ENCODE results near the gene STAM. TPM values are rescaled to one million over a fixed set of nuclear protein-coding genes. Genes with fewer than 3 reads are reported as not detected.
"Not testable (repeated sequence)": the region's sequence is repeated elsewhere in the genome, so short reads cannot be mapped to it uniquely, and the experiment has no call there.

The STAM gene
- total RNA-seq, 1 donor from 2014 or later, result 29.6 TPM

- Histone ChIP-seq H3K4me3 (ENCODE audit: low read depth, low read length) (no peak overlapping the region), H3K36me3 (ENCODE audit: control insufficient read depth, insufficient read depth, low read length) (no peaks in the 10 kb centered on the region), H3K27me3 (ENCODE audit: control insufficient read depth, insufficient read depth, low read length) (no peaks in the 10 kb centered on the region)
- DNase-seq (ENCODE audit: low read depth), result no peak
- TF ChIP-seq, protein P1, sequence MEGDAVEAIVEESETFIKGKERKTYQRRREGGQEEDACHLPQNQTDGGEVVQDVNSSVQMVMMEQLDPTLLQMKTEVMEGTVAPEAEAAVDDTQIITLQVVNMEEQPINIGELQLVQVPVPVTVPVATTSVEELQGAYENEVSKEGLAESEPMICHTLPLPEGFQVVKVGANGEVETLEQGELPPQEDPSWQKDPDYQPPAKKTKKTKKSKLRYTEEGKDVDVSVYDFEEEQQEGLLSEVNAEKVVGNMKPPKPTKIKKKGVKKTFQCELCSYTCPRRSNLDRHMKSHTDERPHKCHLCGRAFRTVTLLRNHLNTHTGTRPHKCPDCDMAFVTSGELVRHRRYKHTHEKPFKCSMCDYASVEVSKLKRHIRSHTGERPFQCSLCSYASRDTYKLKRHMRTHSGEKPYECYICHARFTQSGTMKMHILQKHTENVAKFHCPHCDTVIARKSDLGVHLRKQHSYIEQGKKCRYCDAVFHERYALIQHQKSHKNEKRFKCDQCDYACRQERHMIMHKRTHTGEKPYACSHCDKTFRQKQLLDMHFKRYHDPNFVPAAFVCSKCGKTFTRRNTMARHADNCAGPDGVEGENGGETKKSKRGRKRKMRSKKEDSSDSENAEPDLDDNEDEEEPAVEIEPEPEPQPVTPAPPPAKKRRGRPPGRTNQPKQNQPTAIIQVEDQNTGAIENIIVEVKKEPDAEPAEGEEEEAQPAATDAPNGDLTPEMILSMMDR (IDR thresholded peaks at IDR 0.05; ENCODE audit: insufficient read depth, low read length, poor library complexity, severe bottlenecking), result no peak
Measured at GRCh38 chr10:17709492-17709891, 65.5 kb downstream of the STAM start.

DNA sequence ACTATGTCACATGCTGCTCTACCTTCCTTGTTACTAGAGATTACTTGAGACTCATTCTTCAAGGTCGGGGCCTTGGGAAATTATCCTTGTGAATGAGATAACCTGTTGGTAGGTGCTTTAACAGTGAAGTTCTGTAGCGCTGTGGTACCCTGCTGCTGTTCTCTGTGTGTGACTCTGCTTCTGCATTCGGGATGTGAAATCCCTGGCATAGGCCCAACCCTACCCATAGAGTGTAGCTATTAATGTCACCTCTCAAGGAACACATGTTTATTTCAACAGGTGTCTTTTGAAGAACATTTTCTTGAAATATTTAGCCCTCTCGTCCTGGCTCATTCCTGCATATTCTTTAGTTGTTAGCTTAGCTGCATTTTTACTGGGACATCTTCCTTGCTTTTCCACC, 66.2 kb downstream of the STAM start:
- Histone ChIP-seq H3K4me3 (ENCODE audit: low read depth, low read length) (no peak overlapping the region), H3K27me3 (ENCODE audit: control insufficient read depth, insufficient read depth, low read length) (no peaks in the 10 kb centered on the region), H3K36me3 (ENCODE audit: control insufficient read depth, insufficient read depth, low read length) (no peaks in the 10 kb centered on the region)
- DNase-seq (ENCODE audit: low read depth), result no peak
- TF ChIP-seq, protein P1 (IDR thresholded peaks at IDR 0.05; ENCODE audit: insufficient read depth, low read length, poor library complexity, severe bottlenecking), result no peak

DNA sequence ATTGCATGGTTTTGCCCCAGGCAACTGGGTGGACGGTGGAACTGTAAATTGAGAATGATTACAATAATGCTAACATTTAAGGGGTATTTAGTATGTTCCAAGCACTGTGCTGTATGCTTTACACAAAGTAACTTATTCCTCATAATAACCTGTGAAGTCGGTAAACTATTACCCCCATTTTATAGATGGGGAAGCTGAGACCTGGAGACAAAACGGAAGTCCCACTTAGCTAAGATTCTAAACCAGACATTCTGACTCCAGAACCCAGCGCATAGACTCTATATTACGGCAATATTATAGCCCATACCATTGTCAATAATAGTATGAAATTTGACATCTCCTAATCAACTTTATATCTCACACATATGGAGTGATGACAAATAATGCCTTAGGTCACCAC, 68.1 kb downstream of the STAM start:
- no peak for DNase-seq (ENCODE audit: low read depth)
- Histone ChIP-seq H3K36me3 (ENCODE audit: control insufficient read depth, insufficient read depth, low read length) (no peaks in the 10 kb centered on the region), H3K4me3 (ENCODE audit: low read depth, low read length) (no peak overlapping the region), H3K27me3 (ENCODE audit: control insufficient read depth, insufficient read depth, low read length) (no peaks in the 10 kb centered on the region)
- TF ChIP-seq, protein P1 (IDR thresholded peaks at IDR 0.05; ENCODE audit: insufficient read depth, low read length, poor library complexity, severe bottlenecking), result no peak

- Histone ChIP-seq H3K4me3 (ENCODE audit: low read depth, low read length) (no peak overlapping the region), H3K27me3 (ENCODE audit: control insufficient read depth, insufficient read depth, low read length) (no peaks in the 10 kb centered on the region), H3K36me3 (ENCODE audit: control insufficient read depth, insufficient read depth, low read length) (no peaks in the 10 kb centered on the region)
- TF ChIP-seq, protein P1 (IDR thresholded peaks at IDR 0.05; ENCODE audit: insufficient read depth, low read length, poor library complexity, severe bottlenecking), result no peak
- no peak for DNase-seq (ENCODE audit: low read depth)
Measured at GRCh38 chr10:17712717-17713471, 68.9 kb downstream of the STAM start.

- no peaks in the 10 kb centered on the region for H3K27me3 ChIP-seq (ENCODE audit: control insufficient read depth, insufficient read depth, low read length)
- DNase-seq (ENCODE audit: low read depth), result no peak
- TF ChIP-seq, protein P1 (IDR thresholded peaks at IDR 0.05; ENCODE audit: insufficient read depth, low read length, poor library complexity, severe bottlenecking), result no peak
- no peak overlapping the region for H3K4me3 ChIP-seq (ENCODE audit: low read depth, low read length)
- no peaks in the 10 kb centered on the region for H3K36me3 ChIP-seq (ENCODE audit: control insufficient read depth, insufficient read depth, low read length)
Measured at GRCh38 chr10:17713758-17714157, 69.8 kb downstream of the STAM start.

DNA sequence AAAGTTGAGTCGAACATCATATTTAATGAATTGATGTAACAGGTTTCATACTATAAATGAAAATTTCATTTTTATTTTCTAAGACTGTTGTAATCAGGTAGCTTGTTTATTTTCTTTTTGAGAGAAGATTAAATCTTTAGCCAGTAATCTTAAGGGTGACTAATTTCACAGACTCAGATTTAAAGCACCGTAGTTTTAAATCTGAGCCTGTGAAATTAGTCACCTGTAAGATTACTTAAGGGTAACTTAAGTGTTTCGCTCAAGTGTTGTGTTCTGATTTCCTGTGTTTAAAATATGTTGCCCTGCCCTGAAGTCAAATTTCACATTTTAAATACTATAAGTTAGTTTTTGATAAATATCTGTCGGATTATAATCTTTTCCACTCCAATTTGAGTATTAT, 72.2 kb downstream of the STAM start:
- DNase-seq (ENCODE audit: low read depth), result no peak
- TF ChIP-seq, protein P1 (IDR thresholded peaks at IDR 0.05; ENCODE audit: insufficient read depth, low read length, poor library complexity, severe bottlenecking), result no peak
- H3K27me3 ChIP-seq (ENCODE audit: control insufficient read depth, insufficient read depth, low read length), result no peaks in the 10 kb centered on the region
- no peaks in the 10 kb centered on the region for H3K36me3 ChIP-seq (ENCODE audit: control insufficient read depth, insufficient read depth, low read length)
- no peak overlapping the region for H3K4me3 ChIP-seq (ENCODE audit: low read depth, low read length)

DNA sequence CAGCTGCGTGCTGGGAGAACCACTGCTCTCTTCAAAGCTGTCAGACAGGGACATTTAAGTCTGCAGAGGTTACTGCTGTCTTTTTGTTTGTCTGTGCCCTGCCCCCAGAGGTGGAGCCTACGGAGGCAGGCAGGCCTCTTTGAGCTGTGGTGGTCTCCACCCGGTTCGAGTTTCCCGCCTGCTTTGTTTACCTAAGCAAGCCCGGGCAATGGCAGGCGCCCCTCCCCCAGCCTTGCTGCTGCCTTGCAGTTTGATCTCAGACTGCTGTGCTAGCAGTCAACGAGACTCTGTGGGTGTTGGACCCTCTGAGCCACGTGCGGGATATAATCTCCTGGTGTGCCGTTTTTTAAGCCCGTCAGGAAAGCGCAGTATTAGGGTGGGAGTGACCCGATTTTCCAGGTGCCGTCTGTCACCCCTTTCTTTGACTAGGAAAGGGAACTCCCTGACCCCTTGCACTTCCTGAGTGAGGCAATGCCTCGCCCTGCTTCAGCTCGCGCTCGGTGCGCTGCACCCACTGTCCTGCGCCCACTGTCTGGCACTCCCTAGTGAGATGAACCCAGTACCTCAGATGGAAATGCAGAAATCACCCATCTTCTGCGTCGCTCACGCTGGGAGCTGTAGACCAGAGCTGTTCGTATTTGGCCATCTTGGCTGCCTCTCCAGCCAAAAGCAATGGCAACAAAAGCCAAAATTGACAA, 78.5 kb downstream of the STAM start:
- H3K36me3 ChIP-seq (ENCODE audit: control insufficient read depth, insufficient read depth, low read length); H3K27me3 ChIP-seq (ENCODE audit: control insufficient read depth, insufficient read depth, low read length); DNase-seq (ENCODE audit: low read depth); H3K4me3 ChIP-seq (ENCODE audit: low read depth, low read length): not testable (repeated sequence)
